Ishikawa (cell line): ENCODE results near the gene LSAMP.

Experiments used
- CEBPB ChIP-seq: IDR thresholded peaks from 2 replicates; pipeline ENCODE4 v1.6.1; 2012
- CREB1 ChIP-seq: IDR thresholded peaks from 2 replicates; pipeline ENCODE4 v1.6.1; 2012; ENCODE audit warnings: low read depth
- EGR1 ChIP-seq: IDR thresholded peaks from 2 replicates; pipeline ENCODE4 v1.6.1; 2012
- EP300 ChIP-seq: IDR thresholded peaks from 2 replicates; pipeline ENCODE4 v1.6.1; 2012; ENCODE audit warnings: borderline replicate concordance
- FOXM1 ChIP-seq: IDR thresholded peaks from 2 replicates; pipeline ENCODE4 v1.6.1; 2012; ENCODE audit warnings: low read depth, borderline replicate concordance
- MAX ChIP-seq: IDR thresholded peaks from 2 replicates; pipeline ENCODE4 v1.6.1; 2012
- NFIC ChIP-seq: IDR thresholded peaks from 2 replicates; pipeline ENCODE4 v1.6.1; 2012
- RAD21 ChIP-seq: IDR thresholded peaks from 2 replicates; pipeline ENCODE4 v1.6.1; 2012; ENCODE audit warnings: low read depth
- REST ChIP-seq: IDR thresholded peaks from 2 replicates; pipeline ENCODE4 v1.6.1; 2012; ENCODE audit warnings: low read depth, mild to moderate bottlenecking
- TAF1 ChIP-seq: IDR thresholded peaks from 2 replicates; pipeline ENCODE4 v1.6.1; 2012; ENCODE audit warnings: low read depth, mild to moderate bottlenecking
- TEAD4 ChIP-seq: IDR thresholded peaks from 2 replicates; pipeline ENCODE4 v1.6.1; 2012
- USF1 ChIP-seq: IDR thresholded peaks from 2 replicates; pipeline ENCODE4 v1.6.1; 2012
- YY1 ChIP-seq: IDR thresholded peaks from 2 replicates; pipeline ENCODE4 v1.6.1; 2012; ENCODE audit warnings: low read depth
- ZBTB7A ChIP-seq: IDR thresholded peaks from 2 replicates; pipeline ENCODE4 v1.6.1; 2012; ENCODE audit warnings: low read depth

- TF ChIP-seq YY1 (no peak), EGR1 (no peak), REST (no peak), RAD21 (no peak), EP300 (no peak), MAX (no peak), ZBTB7A (no peak), CEBPB (no peak), FOXM1 (no peak), NFIC (no peak), TEAD4 (no peak), TAF1 (no peak), USF1 (no peak), CREB1 (no peak)
Observed at GRCh38 chr3:116492379-116492778, 47.1 kb upstream of the LSAMP start.
